Measurements from ENCODE around the gene FAM124B.

FAM124B gene

DNA sequence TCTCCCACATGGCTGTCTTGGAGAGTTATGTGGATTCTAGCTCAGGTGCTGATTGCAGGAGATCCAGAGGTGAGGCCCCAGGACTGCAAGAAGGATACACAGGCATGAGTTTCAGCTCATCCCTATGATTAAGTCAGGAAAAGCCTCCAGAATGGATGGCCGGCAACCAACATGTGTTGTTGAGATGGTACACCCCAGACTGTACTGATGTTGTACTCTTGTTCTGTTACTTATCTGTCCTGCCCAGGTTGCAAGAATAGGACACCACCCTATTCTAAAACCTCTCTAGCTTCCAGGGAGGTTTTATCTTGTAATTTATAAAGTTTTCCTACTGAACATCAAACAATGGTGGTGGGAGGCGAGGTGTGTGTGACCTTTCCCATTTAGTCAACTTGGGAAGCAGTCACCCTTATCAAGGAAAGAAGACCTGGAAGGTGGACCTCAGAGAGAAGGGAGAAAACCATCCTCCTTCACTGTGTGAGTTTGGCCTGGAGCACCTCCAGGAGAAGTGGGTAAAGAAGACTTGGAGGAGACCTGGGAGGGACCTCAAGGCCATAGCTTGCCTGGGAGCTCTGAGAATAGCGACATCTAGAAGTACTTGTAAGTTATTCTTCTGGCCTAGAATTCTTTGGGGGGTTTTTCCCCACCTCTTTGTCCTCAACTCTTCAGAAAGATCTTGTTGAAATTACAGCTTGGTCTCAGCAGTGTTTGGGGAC is 8.6 kb downstream of the FAM124B start:
- Histone ChIP-seq H3K27me3 (ENCODE audit: insufficient read depth, poor library complexity, severe bottlenecking) (no peaks in the 10 kb centered on the region), H3K27ac (replicated peaks) (no peak overlapping the region), H3K4me3 (replicated peaks; ENCODE audit: insufficient read depth, low read length) (no peak overlapping the region)
- TF ChIP-seq, protein P1, sequence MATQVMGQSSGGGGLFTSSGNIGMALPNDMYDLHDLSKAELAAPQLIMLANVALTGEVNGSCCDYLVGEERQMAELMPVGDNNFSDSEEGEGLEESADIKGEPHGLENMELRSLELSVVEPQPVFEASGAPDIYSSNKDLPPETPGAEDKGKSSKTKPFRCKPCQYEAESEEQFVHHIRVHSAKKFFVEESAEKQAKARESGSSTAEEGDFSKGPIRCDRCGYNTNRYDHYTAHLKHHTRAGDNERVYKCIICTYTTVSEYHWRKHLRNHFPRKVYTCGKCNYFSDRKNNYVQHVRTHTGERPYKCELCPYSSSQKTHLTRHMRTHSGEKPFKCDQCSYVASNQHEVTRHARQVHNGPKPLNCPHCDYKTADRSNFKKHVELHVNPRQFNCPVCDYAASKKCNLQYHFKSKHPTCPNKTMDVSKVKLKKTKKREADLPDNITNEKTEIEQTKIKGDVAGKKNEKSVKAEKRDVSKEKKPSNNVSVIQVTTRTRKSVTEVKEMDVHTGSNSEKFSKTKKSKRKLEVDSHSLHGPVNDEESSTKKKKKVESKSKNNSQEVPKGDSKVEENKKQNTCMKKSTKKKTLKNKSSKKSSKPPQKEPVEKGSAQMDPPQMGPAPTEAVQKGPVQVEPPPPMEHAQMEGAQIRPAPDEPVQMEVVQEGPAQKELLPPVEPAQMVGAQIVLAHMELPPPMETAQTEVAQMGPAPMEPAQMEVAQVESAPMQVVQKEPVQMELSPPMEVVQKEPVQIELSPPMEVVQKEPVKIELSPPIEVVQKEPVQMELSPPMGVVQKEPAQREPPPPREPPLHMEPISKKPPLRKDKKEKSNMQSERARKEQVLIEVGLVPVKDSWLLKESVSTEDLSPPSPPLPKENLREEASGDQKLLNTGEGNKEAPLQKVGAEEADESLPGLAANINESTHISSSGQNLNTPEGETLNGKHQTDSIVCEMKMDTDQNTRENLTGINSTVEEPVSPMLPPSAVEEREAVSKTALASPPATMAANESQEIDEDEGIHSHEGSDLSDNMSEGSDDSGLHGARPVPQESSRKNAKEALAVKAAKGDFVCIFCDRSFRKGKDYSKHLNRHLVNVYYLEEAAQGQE (IDR thresholded peaks at IDR 0.05; ENCODE audit: insufficient replicate concordance, low read depth): no peak
- TF ChIP-seq POLR2AphosphoS5 (IDR thresholded peaks at IDR 0.05; ENCODE audit: low read depth) (no peak), SPI1 (IDR thresholded peaks at IDR 0.05; ENCODE audit: borderline replicate concordance, low read depth) (no peak)
- TF ChIP-seq, protein P2, sequence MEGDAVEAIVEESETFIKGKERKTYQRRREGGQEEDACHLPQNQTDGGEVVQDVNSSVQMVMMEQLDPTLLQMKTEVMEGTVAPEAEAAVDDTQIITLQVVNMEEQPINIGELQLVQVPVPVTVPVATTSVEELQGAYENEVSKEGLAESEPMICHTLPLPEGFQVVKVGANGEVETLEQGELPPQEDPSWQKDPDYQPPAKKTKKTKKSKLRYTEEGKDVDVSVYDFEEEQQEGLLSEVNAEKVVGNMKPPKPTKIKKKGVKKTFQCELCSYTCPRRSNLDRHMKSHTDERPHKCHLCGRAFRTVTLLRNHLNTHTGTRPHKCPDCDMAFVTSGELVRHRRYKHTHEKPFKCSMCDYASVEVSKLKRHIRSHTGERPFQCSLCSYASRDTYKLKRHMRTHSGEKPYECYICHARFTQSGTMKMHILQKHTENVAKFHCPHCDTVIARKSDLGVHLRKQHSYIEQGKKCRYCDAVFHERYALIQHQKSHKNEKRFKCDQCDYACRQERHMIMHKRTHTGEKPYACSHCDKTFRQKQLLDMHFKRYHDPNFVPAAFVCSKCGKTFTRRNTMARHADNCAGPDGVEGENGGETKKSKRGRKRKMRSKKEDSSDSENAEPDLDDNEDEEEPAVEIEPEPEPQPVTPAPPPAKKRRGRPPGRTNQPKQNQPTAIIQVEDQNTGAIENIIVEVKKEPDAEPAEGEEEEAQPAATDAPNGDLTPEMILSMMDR (IDR thresholded peaks at IDR 0.05; ENCODE audit: insufficient read depth, low read length): no peak
- DNase-seq (ENCODE audit: low read depth in 1 of 2, low spot score in 1 of 2): no peak

DNA sequence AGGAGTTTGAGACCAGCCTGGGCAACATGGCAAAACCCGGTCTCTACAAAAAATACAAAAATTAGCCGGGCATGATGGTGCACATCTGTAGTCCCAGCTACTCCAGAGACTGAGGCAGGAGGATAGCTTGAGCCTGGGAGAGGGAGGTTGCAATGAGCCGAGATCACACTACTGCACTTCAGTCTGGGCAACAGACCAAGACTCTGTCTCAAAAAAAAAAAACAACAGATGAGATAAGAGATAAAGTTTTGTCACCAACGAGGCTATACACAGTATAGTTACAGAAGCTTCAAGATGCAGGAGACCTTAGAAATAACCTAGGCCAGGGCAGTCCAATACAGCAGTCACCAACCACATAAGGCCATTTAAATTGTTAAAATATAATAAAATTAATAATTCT is 9.4 kb downstream of the FAM124B start:
- no peak overlapping the region for H3K27ac ChIP-seq (replicated peaks)
- no peak for DNase-seq (ENCODE audit: low read depth in 1 of 2, low spot score in 1 of 2)
- no peaks in the 10 kb centered on the region for H3K27me3 ChIP-seq (ENCODE audit: insufficient read depth, poor library complexity, severe bottlenecking)
- H3K4me3 ChIP-seq (replicated peaks; ENCODE audit: insufficient read depth, low read length): no peak overlapping the region
- TF ChIP-seq SPI1 (IDR thresholded peaks at IDR 0.05; ENCODE audit: borderline replicate concordance, low read depth): no peak
- no peak for TF ChIP-seq POLR2AphosphoS5 (IDR thresholded peaks at IDR 0.05; ENCODE audit: low read depth)
- TF ChIP-seq, protein P1 (IDR thresholded peaks at IDR 0.05; ENCODE audit: insufficient replicate concordance, low read depth): no peak
- TF ChIP-seq, protein P2 (IDR thresholded peaks at IDR 0.05; ENCODE audit: insufficient read depth, low read length): no peak
- no peak for TF ChIP-seq GABPA (IDR thresholded peaks at IDR 0.05; ENCODE audit: low read depth)

DNA sequence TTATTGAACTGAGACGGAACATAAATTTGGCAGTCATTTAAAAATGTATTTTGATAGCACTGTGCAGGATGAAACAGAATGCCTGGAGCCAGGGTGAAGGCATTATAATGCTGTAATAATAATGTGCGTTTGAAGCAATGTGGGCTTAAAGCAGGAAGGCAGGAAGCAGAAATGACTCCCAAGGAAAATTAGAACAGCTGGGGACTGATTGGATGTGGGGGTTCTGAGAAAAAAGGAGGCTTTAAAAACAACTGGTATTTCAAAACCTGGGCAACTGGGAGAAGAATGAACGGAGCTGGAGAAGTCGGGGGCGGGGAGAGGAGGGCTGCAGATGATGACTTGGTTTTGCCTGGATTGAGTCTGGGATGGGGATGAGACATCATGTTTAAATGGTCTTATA is 12.6 kb downstream of the FAM124B start:
- Histone ChIP-seq H3K27ac (replicated peaks) (no peak overlapping the region), H3K4me3 (replicated peaks; ENCODE audit: insufficient read depth, low read length) (no peak overlapping the region), H3K27me3 (ENCODE audit: insufficient read depth, poor library complexity, severe bottlenecking) (no peaks in the 10 kb centered on the region)
- TF ChIP-seq SPI1 (IDR thresholded peaks at IDR 0.05; ENCODE audit: borderline replicate concordance, low read depth): no peak
- TF ChIP-seq GABPA (IDR thresholded peaks at IDR 0.05; ENCODE audit: low read depth): no peak
- TF ChIP-seq POLR2AphosphoS5 (IDR thresholded peaks at IDR 0.05; ENCODE audit: low read depth): no peak
- TF ChIP-seq, protein P1 (IDR thresholded peaks at IDR 0.05; ENCODE audit: insufficient replicate concordance, low read depth): no peak
- TF ChIP-seq, protein P2 (IDR thresholded peaks at IDR 0.05; ENCODE audit: insufficient read depth, low read length): no peak
- DNase-seq (ENCODE audit: low read depth in 1 of 2, low spot score in 1 of 2): no peak

Data from HL-60 (cell line).